Measurements from ENCODE around the gene NQO2. TPM values are rescaled to one million over a fixed set of nuclear protein-coding genes. Genes with fewer than 3 reads are reported as not detected.
A peak's percentile ranks its signal among the peaks of the same experiment; 100 is the strongest.

The NQO2 gene
- total RNA-seq, 2 donors from 2014 or later = 50.8 to 199 TPM

- H3K27ac Mint-ChIP-seq = peak overlapping the region; percentile 46
- peaks cover 60% of the 10 kb centered on the region for H3K4me1 Mint-ChIP-seq
- H3K4me3 ChIP-seq (ENCODE audit: low read length) = no peak overlapping the region
- H3K4me3 Mint-ChIP-seq = no peak overlapping the region
- no peak for DNase-seq
- peaks cover 21% of the 10 kb centered on the region for H3K4me1 ChIP-seq (ENCODE audit: control insufficient read depth, insufficient read depth, low read length)
- H3K27ac ChIP-seq (ENCODE audit: low read depth, low read length) = no peak overlapping the region
- H3K9me3 Mint-ChIP-seq = no peaks in the 10 kb centered on the region
- 70 to 92% methylated on average over 2 to 4 of the region's 4 CpGs for WGBS, 2 experiments (ENCODE audit: insufficient coverage in 1 of 2, insufficient read length in 1 of 2)
- no peaks in the 10 kb centered on the region for H3K27me3 Mint-ChIP-seq (ENCODE audit: insufficient read depth)
- no peak for TF ChIP-seq CTCF (conservative IDR thresholded peaks at IDR 0.05)
- no peak overlapping the region for H3K9ac ChIP-seq (ENCODE audit: extremely low read depth, low read length, poor library complexity, severe bottlenecking)
- H3K27me3 ChIP-seq (ENCODE audit: control insufficient read depth, insufficient read depth, low read length, poor library complexity, severe bottlenecking) = no peaks in the 10 kb centered on the region
- no peaks in the 10 kb centered on the region for H3K36me3 Mint-ChIP-seq (ENCODE audit: low read depth)
- H3K9me3 ChIP-seq (ENCODE audit: control insufficient read depth, low read length) = no peaks in the 10 kb centered on the region
- no peaks in the 10 kb centered on the region for H3K36me3 ChIP-seq (ENCODE audit: control insufficient read depth, insufficient read depth, low read length)
Measured at GRCh38 chr6:2978923-2979322, 20.8 kb upstream of the NQO2 start.

- Mint-ChIP-seq H3K36me3 (ENCODE audit: low read depth) (no peaks in the 10 kb centered on the region), H3K4me3 (no peak overlapping the region), H3K27ac (peak overlapping the region; percentile 16), H3K27me3 (ENCODE audit: insufficient read depth) (no peaks in the 10 kb centered on the region), H3K4me1 (peaks cover 64% of the 10 kb centered on the region), H3K9me3 (no peaks in the 10 kb centered on the region)
- WGBS, 2 experiments (ENCODE audit: insufficient coverage in 1 of 2, insufficient read length in 1 of 2) = 65 to 78% methylated on average over 2 of the region's 2 CpGs
- TF ChIP-seq CTCF (conservative IDR thresholded peaks at IDR 0.05) = no peak
- peaks cover 25% of the 10 kb centered on the region for H3K4me1 ChIP-seq (ENCODE audit: control insufficient read depth, insufficient read depth, low read length)
- peak overlapping the region; percentile 24 for H3K9ac ChIP-seq (ENCODE audit: extremely low read depth, low read length, poor library complexity, severe bottlenecking)
- peak; percentile 50 for DNase-seq
- H3K36me3 ChIP-seq (ENCODE audit: control insufficient read depth, insufficient read depth, low read length) = no peaks in the 10 kb centered on the region
- no peak overlapping the region for H3K4me3 ChIP-seq (ENCODE audit: low read length)
- no peak overlapping the region for H3K27ac ChIP-seq (ENCODE audit: low read depth, low read length)
- H3K9me3 ChIP-seq (ENCODE audit: control insufficient read depth, low read length) = no peaks in the 10 kb centered on the region
- no peaks in the 10 kb centered on the region for H3K27me3 ChIP-seq (ENCODE audit: control insufficient read depth, insufficient read depth, low read length, poor library complexity, severe bottlenecking)
Measured at GRCh38 chr6:2979819-2980464, 19.8 kb upstream of the NQO2 start.

- Mint-ChIP-seq H3K27me3 (ENCODE audit: insufficient read depth) (no peaks in the 10 kb centered on the region), H3K4me3 (no peak overlapping the region), H3K36me3 (ENCODE audit: low read depth) (no peaks in the 10 kb centered on the region), H3K9me3 (no peaks in the 10 kb centered on the region), H3K27ac (peak overlapping the region; percentile 16), H3K4me1 (peaks cover 70% of the 10 kb centered on the region)
- peak; percentile 46 for DNase-seq
- TF ChIP-seq CTCF (conservative IDR thresholded peaks at IDR 0.05) = no peak
- WGBS, 2 experiments (ENCODE audit: insufficient coverage in 1 of 2, insufficient read length in 1 of 2) = 89 to 96% methylated on average over 2 to 3 of the region's 3 CpGs
- Histone ChIP-seq H3K4me1 (ENCODE audit: control insufficient read depth, insufficient read depth, low read length) (peaks cover 30% of the 10 kb centered on the region), H3K27ac (ENCODE audit: low read depth, low read length) (no peak overlapping the region), H3K36me3 (ENCODE audit: control insufficient read depth, insufficient read depth, low read length) (no peaks in the 10 kb centered on the region), H3K4me3 (ENCODE audit: low read length) (no peak overlapping the region), H3K27me3 (ENCODE audit: control insufficient read depth, insufficient read depth, low read length, poor library complexity, severe bottlenecking) (no peaks in the 10 kb centered on the region), H3K9me3 (ENCODE audit: control insufficient read depth, low read length) (no peaks in the 10 kb centered on the region), H3K9ac (ENCODE audit: extremely low read depth, low read length, poor library complexity, severe bottlenecking) (no peak overlapping the region)
Measured at GRCh38 chr6:2980465-2980855, 19.2 kb upstream of the NQO2 start.

Measured in endodermal cell (in vitro differentiated cells).